HG03442 (cell line): Measurements from ENCODE around the gene ASB8.

ENCODE experiments used
- ATAC-seq: cut with Tn5 transposase; IDR thresholded peaks from one replicate; pipeline ENCODE4 v1.9.1; 2021; ENCODE audit warnings: mild to moderate bottlenecking, moderate library complexity; ENCODE audit not compliant: unreplicated experiment

Gene ASB8

GRCh38 chr12:48106681-48107613 lies 50.4 kb downstream of the ASB8 start:
- ATAC-seq, result no peak

- peak; percentile 65 for ATAC-seq
Observed at GRCh38 chr12:48105867-48106680, 51.2 kb downstream of the ASB8 start, which contains the start of gene SENP1. Gene SENP1, minus strand, starts transcription at chr12:48106079. Its CDS starts 4,607 bp downstream, at chr12:48101472.

GRCh38 chr12:48105321-48105866 lies 51.9 kb downstream of the ASB8 start:
- peak; percentile 25 for ATAC-seq

GRCh38 chr12:48104531-48104930 lies 52.8 kb downstream of the ASB8 start:
- ATAC-seq, result no peak
